IMR-90 (cell line): ENCODE results near the gene DTNA. TPM values are rescaled to one million over a fixed set of nuclear protein-coding genes. Genes with fewer than 3 reads are reported as not detected.

Experiments
- ATAC-seq: fragments of 200-7000 bp; cut with Tn5 transposase; 2 replicates; pipeline ENCODE4 v1.9.1; 2020; ENCODE audit warnings: low read depth, mild to moderate bottlenecking, moderate library complexity
- BruUV-seq: library from RNA; stranded (reverse); fragments of 400-500 nt; replicated peaks from 2 replicates; lab custom pipeline; 2021; lab: Mats Ljungman, UMichigan
- CTCF ChIA-PET: fragments of 300-600 bp; formaldehyde crosslinking; extraction: SDS; loops from one replicate; lab custom pipeline; 2021; ENCODE audit warnings: antibody characterized with exemption; lab: Yijun Ruan, JAX
- POLR2A ChIA-PET: fragments of 300-600 bp; sonication (Branson Sonifier 250); formaldehyde crosslinking; loops from one replicate; lab custom pipeline; 2022; ENCODE audit warnings: antibody characterized with exemption; ENCODE audit not compliant: unreplicated experiment; lab: Charles Lee
- DNase-seq: peaks from one replicate; pipeline ENCODE4 v3.0.0; 2013
- H2AFZ ChIP-seq: replicated peaks from 2 replicates; pipeline ENCODE3; 2013; ENCODE audit warnings: low read length, mild to moderate bottlenecking; ENCODE audit not compliant: poor library complexity
- H2AK5ac ChIP-seq: 2 replicates; pipeline ENCODE4 v1.6.1; 2013; ENCODE audit warnings: low read depth, low read length, inconsistent platforms
- H2AK9ac ChIP-seq: replicated peaks from 2 replicates; pipeline ENCODE3; 2013; ENCODE audit warnings: mild to moderate bottlenecking, low read depth, low read length, moderate library complexity; ENCODE audit not compliant: poor library complexity
- H2BK120ac ChIP-seq: 2 replicates; pipeline ENCODE4 v1.6.1; 2013; ENCODE audit warnings: low read depth, low read length, inconsistent platforms
- H2BK15ac ChIP-seq: 3 replicates; pipeline ENCODE4 v1.6.1; 2013; ENCODE audit warnings: low read depth, low read length, inconsistent platforms
- H2BK20ac ChIP-seq: 2 replicates; pipeline ENCODE4 v1.6.1; 2013; ENCODE audit warnings: low read depth, mild to moderate bottlenecking, inconsistent platforms, low read length, moderate library complexity
- H2BK5ac ChIP-seq: 2 replicates; pipeline ENCODE4 v1.6.1; 2013; ENCODE audit warnings: mild to moderate bottlenecking, low read depth, low read length, inconsistent platforms; ENCODE audit not compliant: poor library complexity, severe bottlenecking
- H3K14ac ChIP-seq: replicated peaks from 2 replicates; pipeline ENCODE4 v1.6.1; 2013; ENCODE audit warnings: low read depth, low read length, inconsistent platforms
- H3K18ac ChIP-seq: 2 replicates; pipeline ENCODE4 v1.6.1; 2013; ENCODE audit warnings: low read depth, low read length, control low read depth
- H3K23ac ChIP-seq: 2 replicates; pipeline ENCODE4 v1.6.1; 2013; ENCODE audit warnings: low read depth, low read length, inconsistent platforms
- H3K27ac ChIP-seq: 2 replicates; pipeline ENCODE4 v1.5.1; 2013; ENCODE audit warnings: mild to moderate bottlenecking, control low read depth, low read length; ENCODE audit not compliant: insufficient read depth
- H3K27me3 ChIP-seq: 2 replicates; pipeline ENCODE4 v1.6.1; 2013; ENCODE audit warnings: low read length; ENCODE audit not compliant: control insufficient read depth, insufficient read depth
- H3K36me3 ChIP-seq: 2 replicates; pipeline ENCODE4 v1.6.1; 2013; ENCODE audit warnings: low read length, mixed read lengths; ENCODE audit not compliant: control insufficient read depth, insufficient read depth
- H3K4ac ChIP-seq: 2 replicates; pipeline ENCODE4 v1.6.1; 2013; ENCODE audit warnings: low read depth, low read length, inconsistent platforms
- H3K4me1 ChIP-seq: 2 replicates; pipeline ENCODE4 v1.6.1; 2013; ENCODE audit warnings: low read length, mixed read lengths; ENCODE audit not compliant: control insufficient read depth, insufficient read depth
- H3K4me2 ChIP-seq: 2 replicates; pipeline ENCODE4 v1.6.1; 2013; ENCODE audit warnings: low read depth, mild to moderate bottlenecking, control low read depth, low read length, moderate library complexity
- H3K4me3 ChIP-seq: 2 replicates; pipeline ENCODE4 v1.5.1; 2013; ENCODE audit warnings: low read depth, mild to moderate bottlenecking, control low read depth, low read length, moderate library complexity; ENCODE audit not compliant: insufficient read depth
- H3K56ac ChIP-seq: 2 replicates; pipeline ENCODE4 v1.6.1; 2013; ENCODE audit warnings: low read length, inconsistent platforms; ENCODE audit not compliant: insufficient read depth; ENCODE audit errors: extremely low read depth
- H3K79me1 ChIP-seq, 2 experiments: 2 replicates each; pipeline ENCODE4 v1.6.1; 2013; ENCODE audit warnings: low read length in 2 of 2, inconsistent platforms in 1 of 2, low read depth in 1 of 2
- H3K9ac ChIP-seq: 2 replicates; pipeline ENCODE4 v1.6.1; 2013; ENCODE audit warnings: low read depth, low read length, control low read depth
- H3K9me1 ChIP-seq: 2 replicates; pipeline ENCODE4 v1.6.1; 2013; ENCODE audit warnings: low read length, inconsistent platforms; ENCODE audit not compliant: insufficient read depth
- H3K9me3 ChIP-seq: 2 replicates; pipeline ENCODE4 v1.6.1; 2013; ENCODE audit warnings: low read length; ENCODE audit not compliant: control insufficient read depth, insufficient read depth
- H4K20me1 ChIP-seq: 2 replicates; pipeline ENCODE4 v1.6.1; 2013; ENCODE audit warnings: low read length, inconsistent platforms; ENCODE audit not compliant: insufficient read depth
- H4K5ac ChIP-seq: 2 replicates; pipeline ENCODE4 v1.6.1; 2013; ENCODE audit warnings: mild to moderate bottlenecking, low read depth, low read length, control low read depth
- H4K8ac ChIP-seq, 2 experiments: 2 replicates each; pipeline ENCODE4 v1.6.1; 2013; ENCODE audit warnings: low read depth in 2 of 2, low read length in 2 of 2, control low read depth in 1 of 2, inconsistent platforms in 1 of 2
- H4K91ac ChIP-seq: 2 replicates; pipeline ENCODE4 v1.6.1; 2013; ENCODE audit warnings: low read depth, low read length, inconsistent platforms; ENCODE audit not compliant: insufficient read depth
- BHLHE40 ChIP-seq: fragments of 150-350 bp; IDR thresholded peaks from 2 replicates; pipeline ENCODE4 v1.6.1; 2016; ENCODE audit warnings: mild to moderate bottlenecking, low read depth, low read length
- CEBPB ChIP-seq: IDR thresholded peaks from 2 replicates; pipeline ENCODE4 v1.6.1; 2012; ENCODE audit warnings: low read depth, low read length, improper control_type of control experiment
- CHD1 ChIP-seq: IDR thresholded peaks from 2 replicates; pipeline ENCODE4 v1.6.1; 2012; ENCODE audit warnings: low read depth, low read length, improper control_type of control experiment
- CTCF ChIP-seq: conservative IDR thresholded peaks from 2 replicates; pipeline ENCODE4 v1.5.1; 2012; ENCODE audit warnings: mild to moderate bottlenecking, low read depth, low read length, improper control_type of control experiment
- ELK1 ChIP-seq: fragments of 150-350 bp; IDR thresholded peaks from 2 replicates; pipeline ENCODE4 v1.6.1; 2016; ENCODE audit warnings: low read depth, mild to moderate bottlenecking, low read length, moderate library complexity, borderline replicate concordance
- FOS ChIP-seq: fragments of 150-350 bp; IDR thresholded peaks from 2 replicates; pipeline ENCODE4 v1.6.1; 2016; ENCODE audit warnings: low read depth, low read length
- MAFK ChIP-seq: IDR thresholded peaks from 2 replicates; pipeline ENCODE4 v1.6.1; 2012; ENCODE audit warnings: low read depth, low read length, improper control_type of control experiment
- MAZ ChIP-seq: IDR thresholded peaks from 2 replicates; pipeline ENCODE4 v1.6.1; 2012; ENCODE audit warnings: low read depth, mild to moderate bottlenecking, low read length, improper control_type of control experiment, moderate library complexity, borderline replicate concordance
- MXI1 ChIP-seq: IDR thresholded peaks from 2 replicates; pipeline ENCODE4 v1.6.1; 2012; ENCODE audit warnings: low read depth, mild to moderate bottlenecking, low read length, moderate library complexity, borderline replicate concordance
- NFE2L2 ChIP-seq: fragments of 150-350 bp; IDR thresholded peaks from 2 replicates; pipeline ENCODE4 v1.6.1; 2016; ENCODE audit warnings: low read depth, mild to moderate bottlenecking, low read length
- POLR2A ChIP-seq: IDR thresholded peaks from 2 replicates; pipeline ENCODE4 v1.6.1; 2012; ENCODE audit warnings: mild to moderate bottlenecking, low read depth, low read length
- RAD21 ChIP-seq: IDR thresholded peaks from 2 replicates; pipeline ENCODE4 v1.6.1; 2012; ENCODE audit warnings: low read length, improper control_type of control experiment
- RCOR1 ChIP-seq: IDR thresholded peaks from 2 replicates; pipeline ENCODE4 v1.6.1; 2012; ENCODE audit warnings: mild to moderate bottlenecking, low read length, improper control_type of control experiment; ENCODE audit not compliant: insufficient replicate concordance
- RFX5 ChIP-seq: IDR thresholded peaks from 2 replicates; pipeline ENCODE4 v1.8.0; 2012; ENCODE audit warnings: low read depth, mild to moderate bottlenecking, low read length, moderate library complexity
- SMC3 ChIP-seq: fragments of 150-350 bp; IDR thresholded peaks from 2 replicates; pipeline ENCODE4 v1.6.1; 2016; ENCODE audit warnings: low read depth, mild to moderate bottlenecking, antibody characterized with exemption, low read length, moderate library complexity
- USF2 ChIP-seq: fragments of 150-350 bp; IDR thresholded peaks from 2 replicates; pipeline ENCODE4 v1.6.1; 2017; ENCODE audit warnings: mild to moderate bottlenecking, antibody characterized with exemption, low read length, low read depth
- WGBS, 2 experiments: methylation state at CpG; one replicate each; pipeline versions ENCODE4 v1.1.5 to v1.1.7; 2013; ENCODE audit warnings: missing lambda C conversion rate in 2 of 2; ENCODE audit not compliant: insufficient read length in 1 of 2; ENCODE audit errors: extremely low coverage in 2 of 2; 5-methylcytosine and 5-hydroxymethylcytosine counted together
- dilution Hi-C: fragments of 300-500 bp; cut with HindIII; formaldehyde crosslinking; loops from one replicate; pipeline ENCODE4 v1.14.3; 2018; ENCODE audit warnings: low sequenced_read_pairs; ENCODE audit not compliant: unreplicated experiment
- in situ Hi-C: fragments of 300-500 bp; cut with MboI; formaldehyde crosslinking; loops from 3 replicates; pipeline ENCODE4 v1.14.3; 2019; ENCODE audit warnings: low sequenced_read_pairs, inconsistent platforms, mixed read lengths
- intact Hi-C: fragments of 100-400 bp; cut with micrococcal nuclease; formaldehyde crosslinking; loops from 2 replicates; pipeline ENCODE4 v1.10.0; 2022
- polyA plus RNA-seq, 3 experiments: library from polyadenylated mRNA; depleted of rRNA; stranded (reverse); fragments of >200 nt; gene quantifications; 2 replicates each; pipeline ENCODE4 v1.2.3, GENCODE V29; 2012; ENCODE audit warnings: low replicate concordance in 1 of 3
- total RNA-seq: library from RNA; depleted of rRNA; stranded (reverse); fragments of >200 nt; gene quantifications from 2 replicates; pipeline ENCODE4 v1.2.3, GENCODE V29; 2012

The DTNA gene
- total and polyA plus RNA-seq, 2 of the 4 experiments (the other 2 are of a cell fraction) = 9.5 to 10.8 TPM

DNA sequence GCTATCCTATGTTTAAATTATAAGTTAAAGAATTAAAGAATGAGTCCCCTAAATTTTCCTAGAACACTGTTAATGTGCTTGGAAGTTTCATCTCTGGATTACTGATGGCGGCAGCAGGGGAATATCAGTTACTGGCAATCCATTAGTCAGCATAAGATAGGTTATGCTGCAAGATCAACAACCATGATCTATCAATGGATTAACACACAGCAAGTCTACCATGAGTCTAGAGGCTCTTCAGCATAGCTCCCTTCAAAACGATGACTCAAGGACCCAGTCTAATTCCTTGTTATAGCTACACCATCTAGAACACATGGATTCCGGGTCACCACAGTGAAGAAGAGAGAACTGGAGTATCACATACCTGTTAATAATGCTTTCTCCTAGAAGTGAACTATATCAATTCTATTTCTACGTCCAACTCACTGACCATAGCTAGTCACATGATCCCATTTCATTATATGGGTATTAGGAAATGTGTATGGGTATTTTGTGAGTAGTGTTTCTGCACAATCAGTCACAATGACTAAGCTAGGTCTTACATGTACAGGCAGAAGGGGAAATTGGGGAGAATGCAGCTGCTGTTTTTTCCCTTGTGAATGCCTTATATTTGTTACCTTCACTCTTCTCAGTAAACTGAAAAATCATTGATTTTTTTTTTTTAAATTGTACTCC, 222.8 kb downstream of the DTNA start:
- Histone ChIP-seq H3K14ac (no peak overlapping the region), H2AFZ (no peak overlapping the region), H4K91ac (no peak overlapping the region), H3K27ac (no peak overlapping the region), H3K9ac (no peak overlapping the region), H4K20me1 (no peaks in the 10 kb centered on the region), H2BK120ac (no peak overlapping the region), H3K18ac (no peak overlapping the region), H2BK5ac (no peak overlapping the region), H3K4ac (no peak overlapping the region), H2AK9ac (no peak overlapping the region), H3K4me1 (peaks cover 9% of the 10 kb centered on the region), H3K56ac (no peak overlapping the region), H3K9me1 (peaks cover 4% of the 10 kb centered on the region; the same call in 1 of the 2 replicates), H2BK15ac (no peak overlapping the region), H3K4me3 (no peak overlapping the region), H4K5ac (no peak overlapping the region), H4K8ac (no peak overlapping the region), H3K27me3 (no peaks in the 10 kb centered on the region), H3K4me2 (no peak overlapping the region), H3K9me3 (no peaks in the 10 kb centered on the region), H2BK20ac (no peak overlapping the region), H3K79me1 (no peaks in the 10 kb centered on the region), H3K36me3 (no peaks in the 10 kb centered on the region), H3K23ac (no peak overlapping the region), H2AK5ac (no peak overlapping the region)
- no TSS peak for BruUV-seq
- ChIA-PET CTCF (no interaction called here), POLR2A (no interaction called here)
- dilution Hi-C loops = no loop called here
- no CpG with 5 or more reads among the region's 4 CpGs for WGBS, 2 experiments
- intact Hi-C loops = no loop called here
- in situ Hi-C loops = no loop called here
- TF ChIP-seq RAD21 (no peak), ELK1 (no peak), POLR2A (no peak), CHD1 (no peak), MAFK (no peak), SMC3 (no peak), RCOR1 (no peak), CTCF (no peak), BHLHE40 (no peak), MAZ (no peak), CEBPB (no peak), MXI1 (no peak), RFX5 (no peak), USF2 (no peak), FOS (no peak), NFE2L2 (no peak)
- no peak for DNase-seq
- no peak for ATAC-seq
